ENCODE results near the gene COL6A2. TPM values are rescaled to one million over a fixed set of nuclear protein-coding genes. Genes with fewer than 3 reads are reported as not detected.
"Not testable (repeated sequence)": the region's sequence is repeated elsewhere in the genome, so short reads cannot be mapped to it uniquely, and the experiment has no call there.

COL6A2 gene
- total RNA-seq, 4 donors from 2014 or later: 942 to 1,525 (median 1,202) TPM

DNA sequence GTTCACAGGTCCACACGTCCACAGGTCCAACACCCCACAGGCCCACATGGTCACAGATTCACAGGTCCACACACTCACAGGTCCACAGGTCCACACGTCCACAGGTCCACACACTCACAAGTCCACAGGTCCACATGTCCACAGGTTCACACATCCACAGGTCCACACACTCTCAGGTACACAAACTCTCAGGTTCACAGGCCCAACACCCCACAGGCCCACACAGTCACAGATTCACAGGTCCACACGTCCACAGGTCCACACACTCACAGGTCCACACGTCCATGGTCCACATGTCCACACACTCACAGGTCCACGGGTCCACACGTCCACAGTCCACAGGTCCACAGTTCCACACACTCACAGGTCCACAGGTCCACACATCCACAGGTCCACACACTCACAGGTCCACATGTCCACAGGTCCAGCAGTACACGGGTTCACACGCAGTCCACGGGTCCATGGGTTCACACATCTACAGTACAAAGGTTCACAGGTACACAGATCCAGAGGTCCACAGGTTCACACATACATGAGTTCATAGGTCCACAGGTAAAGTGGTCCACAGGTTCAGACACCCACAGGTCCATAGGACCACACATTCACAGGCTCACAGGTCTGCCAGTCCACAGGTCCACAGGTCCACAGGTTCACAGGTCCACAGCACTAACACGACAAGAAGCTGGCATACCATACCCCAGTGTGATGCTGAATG is 39.3 kb upstream of the COL6A2 start:
- intact Hi-C loops (cut with DNase I): loop anchor here (5.0 kb wide), 1 partner anchor 36 kb away; no protein-coding TSS in a partner anchor
- 93% methylated on average over 10 of the region's 10 CpGs for WGBS

DNA sequence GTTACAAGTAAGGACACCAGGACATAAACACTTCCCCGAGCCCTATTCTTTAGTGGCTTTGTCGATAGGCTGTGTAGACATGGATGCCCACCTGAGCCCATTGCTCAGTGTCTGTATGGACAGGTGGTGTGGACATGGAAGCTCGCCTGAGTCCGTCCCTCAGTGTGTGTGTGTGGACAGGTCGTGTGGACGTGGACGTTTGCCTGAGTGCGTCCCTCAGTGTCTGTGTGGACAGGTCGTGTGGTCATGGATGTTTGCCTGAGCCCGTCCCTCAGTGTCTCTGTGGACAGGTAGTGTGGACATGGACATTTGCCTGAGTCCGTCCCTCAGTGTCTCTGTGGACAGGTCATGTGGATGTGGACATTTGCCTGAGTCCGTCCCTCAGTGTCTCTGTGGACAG is 38.7 kb upstream of the COL6A2 start:
- Histone ChIP-seq H3K9me3 (peaks cover 0 to 10% (median 3%) of the 10 kb centered on the region in 4 donors), H3K27ac (replicated peaks in 1 of 4) (peak overlapping the region in 3 of 4 donors; percentile 94 to 99 (median 97)), H3K4me1 (peaks cover 35 to 58% (median 50%) of the 10 kb centered on the region in 4 donors), H3K4me3 (no peak overlapping the region), H3K36me3 (no peaks in the 10 kb centered on the region), H3K27me3 (peaks cover 0 to 5% (median 0%) of the 10 kb centered on the region in 4 donors)
- intact Hi-C loops (cut with DNase I): loop anchor here (5.0 kb wide), 1 partner anchor 37 kb away; no protein-coding TSS in a partner anchor
- DNase-seq (ENCODE audit: extremely low spot score): no peak
- TF ChIP-seq POLR2A (IDR thresholded peaks at IDR 0.05; ENCODE audit: low read depth): no peak
- no peak for TF ChIP-seq EP300 (IDR thresholded peaks at IDR 0.05)
- TF ChIP-seq POLR2AphosphoS5 (IDR thresholded peaks at IDR 0.05): no peak
- TF ChIP-seq, protein P1, sequence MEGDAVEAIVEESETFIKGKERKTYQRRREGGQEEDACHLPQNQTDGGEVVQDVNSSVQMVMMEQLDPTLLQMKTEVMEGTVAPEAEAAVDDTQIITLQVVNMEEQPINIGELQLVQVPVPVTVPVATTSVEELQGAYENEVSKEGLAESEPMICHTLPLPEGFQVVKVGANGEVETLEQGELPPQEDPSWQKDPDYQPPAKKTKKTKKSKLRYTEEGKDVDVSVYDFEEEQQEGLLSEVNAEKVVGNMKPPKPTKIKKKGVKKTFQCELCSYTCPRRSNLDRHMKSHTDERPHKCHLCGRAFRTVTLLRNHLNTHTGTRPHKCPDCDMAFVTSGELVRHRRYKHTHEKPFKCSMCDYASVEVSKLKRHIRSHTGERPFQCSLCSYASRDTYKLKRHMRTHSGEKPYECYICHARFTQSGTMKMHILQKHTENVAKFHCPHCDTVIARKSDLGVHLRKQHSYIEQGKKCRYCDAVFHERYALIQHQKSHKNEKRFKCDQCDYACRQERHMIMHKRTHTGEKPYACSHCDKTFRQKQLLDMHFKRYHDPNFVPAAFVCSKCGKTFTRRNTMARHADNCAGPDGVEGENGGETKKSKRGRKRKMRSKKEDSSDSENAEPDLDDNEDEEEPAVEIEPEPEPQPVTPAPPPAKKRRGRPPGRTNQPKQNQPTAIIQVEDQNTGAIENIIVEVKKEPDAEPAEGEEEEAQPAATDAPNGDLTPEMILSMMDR (IDR thresholded peaks at IDR 0.05): no peak
- 88% methylated on average over 10 of the region's 12 CpGs for WGBS

More for the DNA sequence above, 39.3 kb upstream of the COL6A2 start:
- peaks cover 0 to 10% (median 3%) of the 10 kb centered on the region in 4 donors for H3K9me3 ChIP-seq
- TF ChIP-seq POLR2AphosphoS5 (IDR thresholded peaks at IDR 0.05): no peak
- TF ChIP-seq POLR2A (IDR thresholded peaks at IDR 0.05; ENCODE audit: low read depth): no peak
- TF ChIP-seq, protein P1 (IDR thresholded peaks at IDR 0.05): no peak
- no peak for TF ChIP-seq EP300 (IDR thresholded peaks at IDR 0.05)
- H3K4me3 ChIP-seq: no peak overlapping the region
- H3K4me1 ChIP-seq: peaks cover 39 to 63% (median 54%) of the 10 kb centered on the region in 4 donors
- H3K27ac ChIP-seq (replicated peaks in 1 of 4): peak overlapping the region; percentile 94 to 99 (median 96)
- peaks cover 0 to 5% (median 0%) of the 10 kb centered on the region in 4 donors for H3K27me3 ChIP-seq
- no peak for DNase-seq (ENCODE audit: extremely low spot score)
- H3K36me3 ChIP-seq: no peaks in the 10 kb centered on the region

DNA sequence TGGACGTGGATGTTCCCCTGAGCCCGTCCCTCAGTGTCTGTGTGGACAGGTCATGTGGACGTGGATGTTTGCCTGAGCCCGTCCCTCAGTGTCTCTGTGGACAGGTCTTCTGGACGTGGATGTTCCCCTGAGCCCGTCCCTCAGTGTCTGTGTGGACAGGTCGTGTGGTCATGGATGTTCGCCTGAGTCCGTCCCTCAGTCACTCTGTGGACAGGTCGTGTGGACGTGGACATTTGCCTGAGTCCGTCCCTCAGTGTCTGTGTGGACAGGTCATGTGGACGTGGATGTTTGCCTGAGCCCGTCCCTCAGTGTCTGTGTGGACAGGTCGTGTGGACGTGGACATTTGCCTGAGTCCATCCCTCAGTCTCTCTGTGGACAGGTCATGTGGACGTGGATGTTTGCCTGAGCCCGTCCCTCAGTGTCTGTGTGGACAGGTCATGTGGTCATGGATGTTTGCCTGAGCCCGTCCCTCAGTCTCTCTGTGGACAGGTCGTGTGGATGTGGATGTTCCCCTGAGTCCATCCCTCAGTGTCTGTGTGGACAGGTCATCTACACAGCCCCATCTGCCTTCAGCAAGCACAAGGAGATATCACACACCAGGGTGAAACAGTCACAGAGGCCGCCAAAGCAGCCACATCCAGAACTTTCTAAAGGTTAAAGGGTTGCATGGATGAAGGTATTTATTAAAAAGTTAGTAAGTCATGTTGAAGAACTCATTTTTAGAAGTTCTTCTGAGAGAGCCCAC is 38.0 kb upstream of the COL6A2 start:
- not testable (repeated sequence) for H3K4me3 ChIP-seq; H3K27me3 ChIP-seq; H3K36me3 ChIP-seq; DNase-seq (ENCODE audit: extremely low spot score)
- WGBS: 82% methylated on average over 20 of the region's 21 CpGs
- Histone ChIP-seq H3K27ac (replicated peaks in 1 of 4) (peak overlapping the region; percentile 76 to 99 (median 96)), H3K9me3 (peaks cover 0 to 10% (median 3%) of the 10 kb centered on the region in 4 donors), H3K4me1 (peaks cover 34 to 58% (median 48%) of the 10 kb centered on the region in 4 donors)
- intact Hi-C loops (cut with DNase I): loop anchor here (5.0 kb wide), 1 partner anchor 38 kb away; no protein-coding TSS in a partner anchor

DNA sequence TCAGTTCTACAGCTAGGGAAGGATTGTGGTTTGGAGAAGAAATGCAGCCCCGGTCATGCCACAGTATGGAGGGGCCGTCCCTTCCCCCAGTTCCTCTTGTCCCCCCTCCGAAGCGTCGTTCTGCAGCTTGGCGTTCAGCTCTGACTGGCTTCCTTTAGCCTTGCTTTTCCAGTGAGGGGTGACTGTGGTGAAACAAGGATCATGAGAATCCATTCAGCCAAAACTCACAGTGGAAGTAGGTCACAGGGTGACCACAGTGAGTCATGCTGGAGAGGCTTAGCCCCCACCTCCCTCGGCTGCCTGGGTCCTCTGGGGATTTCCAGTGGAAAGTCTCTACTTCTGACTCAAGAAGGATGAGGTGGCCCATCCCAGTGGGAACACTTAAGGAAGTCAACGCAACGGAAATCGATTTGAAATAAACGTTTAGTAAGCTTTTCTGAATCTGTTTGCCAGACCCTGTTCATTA is 37.3 kb upstream of the COL6A2 start:
- no peak overlapping the region for H3K4me3 ChIP-seq
- H3K36me3 ChIP-seq: no peaks in the 10 kb centered on the region
- intact Hi-C loops (cut with DNase I): no loop called here
- TF ChIP-seq, protein P1 (IDR thresholded peaks at IDR 0.05): no peak
- TF ChIP-seq POLR2AphosphoS5 (IDR thresholded peaks at IDR 0.05): peak; percentile 70 to 78
- H3K27me3 ChIP-seq: peaks cover 0 to 5% (median 0%) of the 10 kb centered on the region in 4 donors
- H3K4me1 ChIP-seq: peaks cover 34 to 58% (median 48%) of the 10 kb centered on the region in 4 donors
- 26% methylated on average over 11 of the region's 11 CpGs for WGBS
- peak overlapping the region; percentile 76 to 99 (median 96) for H3K27ac ChIP-seq (replicated peaks in 1 of 4)
- peaks cover 0 to 10% (median 3%) of the 10 kb centered on the region in 4 donors for H3K9me3 ChIP-seq
- DNase-seq (ENCODE audit: extremely low spot score): no peak

DNA sequence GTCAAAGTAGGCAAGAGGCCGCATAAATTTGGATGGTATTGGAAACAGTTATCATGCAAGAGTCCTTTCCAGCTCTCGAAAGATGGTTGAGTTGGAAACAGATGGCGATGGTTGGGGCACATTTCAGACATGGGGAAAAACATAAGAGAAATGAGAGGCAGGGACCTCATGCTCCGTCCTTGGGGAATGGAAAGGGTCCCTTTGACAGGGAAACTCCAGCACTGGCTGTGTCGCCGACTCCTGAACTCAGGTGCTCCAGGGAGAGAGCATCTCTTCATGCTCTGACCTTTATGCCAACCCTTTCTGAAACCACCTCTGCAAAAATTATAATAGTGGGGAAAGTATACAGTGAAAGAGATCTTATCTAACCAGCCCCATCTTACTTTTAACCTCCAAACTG is 36.8 kb upstream of the COL6A2 start:
- Histone ChIP-seq H3K9me3 (peaks cover 0 to 10% (median 3%) of the 10 kb centered on the region in 4 donors), H3K4me1 (peaks cover 34 to 58% (median 48%) of the 10 kb centered on the region in 4 donors), H3K27ac (replicated peaks in 1 of 4) (peak overlapping the region; percentile 76 to 99 (median 96)), H3K36me3 (no peaks in the 10 kb centered on the region), H3K27me3 (peaks cover 0 to 5% (median 0%) of the 10 kb centered on the region in 4 donors), H3K4me3 (no peak overlapping the region)
- DNase-seq (ENCODE audit: extremely low spot score): no peak
- TF ChIP-seq EP300 (IDR thresholded peaks at IDR 0.05) (no peak), POLR2A (IDR thresholded peaks at IDR 0.05; ENCODE audit: low read depth) (no peak), POLR2AphosphoS5 (IDR thresholded peaks at IDR 0.05) (no peak)
- TF ChIP-seq, protein P1 (IDR thresholded peaks at IDR 0.05): no peak
- intact Hi-C loops (cut with DNase I): no loop called here
- WGBS: 87% methylated on average over 6 of the region's 6 CpGs

All from esophagus muscularis mucosa (tissue), 4 donors.